Stimulated activated CD4-positive, alpha-beta T cell treated with anti-CD3 and anti-CD28 coated beads, Interleukin-2, amount 100 ng/mL, for 4 hours (primary cell): ENCODE results near the gene TBC1D3B.
"Not testable (repeated sequence)": the region's sequence is repeated elsewhere in the genome, so short reads cannot be mapped to it uniquely, and the experiment has no call there.

Source experiments
- DNase-seq: peaks from one replicate; pipeline ENCODE4 v3.0.0-alpha.2; 2020; ENCODE audit warnings: low read depth

Gene TBC1D3B

GRCh38 chr17:36201102-36201501 is 24.7 kb upstream of the TBC1D3B start:
- DNase-seq: not testable (repeated sequence)

DNA sequence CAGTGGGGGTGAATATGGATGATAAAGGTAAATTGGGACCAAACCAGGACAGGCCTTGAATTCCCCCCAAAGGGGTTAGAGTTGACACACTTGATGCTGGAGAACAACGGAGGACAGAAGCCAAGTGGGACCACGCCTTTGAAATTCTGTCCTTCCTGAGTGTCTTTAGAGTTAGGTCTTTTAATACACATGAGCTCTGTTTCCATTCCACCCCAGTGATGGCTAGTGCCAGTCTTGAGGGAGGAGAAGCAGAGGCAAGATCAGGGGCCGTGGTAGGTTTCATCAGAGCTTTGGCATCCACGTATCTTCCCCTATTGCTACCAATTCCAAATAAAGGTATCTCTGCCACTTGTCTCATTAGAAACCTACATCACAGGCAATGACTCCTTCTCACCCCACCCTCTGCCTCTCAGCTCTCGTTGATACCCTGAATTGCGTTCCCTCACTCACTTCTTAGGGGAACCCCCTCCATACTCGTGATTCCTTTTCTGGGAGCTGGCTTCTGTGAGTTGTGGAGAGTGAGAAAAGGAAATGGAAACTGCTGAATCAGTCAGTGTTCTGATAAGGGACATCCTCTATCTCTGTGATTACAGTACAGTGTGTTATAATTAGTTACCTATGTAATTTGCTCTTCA is 22.5 kb upstream of the TBC1D3B start:
- DNase-seq: no peak

DNA sequence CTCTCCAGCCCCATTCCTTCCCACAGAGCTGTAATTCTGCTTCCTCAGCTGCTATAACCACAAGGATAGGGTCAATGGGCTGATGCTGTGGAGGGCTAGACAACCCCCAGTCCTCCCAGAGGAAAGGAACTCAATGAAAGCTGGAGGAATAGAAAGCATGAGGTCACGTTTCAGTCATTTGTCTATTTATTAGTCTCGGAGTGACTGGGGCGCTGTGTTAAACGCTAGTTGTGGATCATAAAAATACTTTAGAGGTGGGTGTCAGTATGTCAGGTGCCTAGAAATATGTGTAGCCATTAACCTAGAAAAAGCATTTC is 20.9 kb upstream of the TBC1D3B start:
- DNase-seq: no peak

GRCh38 chr17:36196131-36196486 is 19.7 kb upstream of the TBC1D3B start:
- no peak for DNase-seq

DNA sequence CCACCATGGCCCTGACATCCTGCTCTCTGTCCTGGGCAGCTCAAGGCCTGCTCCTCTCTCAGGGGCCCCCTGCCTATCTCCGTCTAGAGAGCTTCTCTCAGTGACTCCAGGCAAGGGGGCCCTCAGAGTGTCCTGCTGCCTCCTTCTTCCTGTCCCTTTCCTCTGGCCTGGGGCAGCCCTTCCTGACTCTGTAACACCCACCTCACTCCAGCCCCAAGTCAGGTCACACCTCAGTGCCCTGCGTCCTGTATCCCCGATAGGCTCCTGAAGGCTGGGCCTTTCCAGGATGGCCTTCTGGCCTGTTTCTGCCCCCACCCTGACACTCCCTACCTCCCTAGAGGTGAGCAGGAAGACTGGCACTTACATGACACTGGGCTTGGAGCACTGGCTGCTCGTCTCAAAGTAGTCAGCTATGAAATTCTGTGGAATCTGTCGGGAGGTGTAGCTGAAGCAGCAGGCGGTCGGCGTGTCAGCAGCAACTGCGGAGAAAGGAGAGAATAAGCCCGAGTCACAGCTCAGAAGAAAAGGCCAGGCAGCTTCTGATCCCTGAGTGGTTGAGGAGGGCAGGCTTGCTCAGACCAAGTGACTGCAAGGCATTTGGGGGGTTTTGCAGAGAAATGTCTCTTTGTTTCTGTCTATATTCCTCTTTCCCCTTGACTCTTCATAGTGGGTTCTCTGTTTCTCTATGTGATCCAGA is 19.1 kb upstream of the TBC1D3B start:
- DNase-seq: no peak

DNA sequence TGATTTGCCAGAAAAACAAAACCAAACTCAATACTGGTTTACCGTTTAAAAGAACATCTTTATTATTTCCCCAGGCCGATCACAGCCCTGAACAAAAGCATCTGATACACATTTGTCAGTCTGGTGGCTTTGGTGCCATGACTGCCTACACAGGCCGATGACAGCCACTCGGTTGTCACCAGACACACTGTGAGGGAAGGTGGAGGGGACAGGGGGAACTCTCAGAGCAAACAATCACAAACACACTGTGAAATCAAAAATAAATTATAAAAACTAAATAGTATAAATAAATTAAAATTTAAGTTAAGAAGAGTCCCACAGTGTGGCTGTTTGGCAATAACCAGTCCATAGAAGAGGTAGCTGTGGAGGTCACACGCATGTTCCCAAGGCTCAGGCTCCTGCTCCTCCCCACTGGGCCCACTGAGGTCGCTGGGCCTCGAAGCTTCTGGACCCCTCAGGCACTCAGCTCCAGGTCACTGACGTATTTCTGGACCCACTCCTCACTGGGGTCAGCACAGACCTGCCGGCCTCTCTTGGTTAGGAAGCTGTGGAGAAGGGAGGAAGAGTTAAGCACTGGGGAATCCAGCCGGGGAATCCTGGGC is 18.5 kb upstream of the TBC1D3B start:
- DNase-seq: not testable (repeated sequence)

DNA sequence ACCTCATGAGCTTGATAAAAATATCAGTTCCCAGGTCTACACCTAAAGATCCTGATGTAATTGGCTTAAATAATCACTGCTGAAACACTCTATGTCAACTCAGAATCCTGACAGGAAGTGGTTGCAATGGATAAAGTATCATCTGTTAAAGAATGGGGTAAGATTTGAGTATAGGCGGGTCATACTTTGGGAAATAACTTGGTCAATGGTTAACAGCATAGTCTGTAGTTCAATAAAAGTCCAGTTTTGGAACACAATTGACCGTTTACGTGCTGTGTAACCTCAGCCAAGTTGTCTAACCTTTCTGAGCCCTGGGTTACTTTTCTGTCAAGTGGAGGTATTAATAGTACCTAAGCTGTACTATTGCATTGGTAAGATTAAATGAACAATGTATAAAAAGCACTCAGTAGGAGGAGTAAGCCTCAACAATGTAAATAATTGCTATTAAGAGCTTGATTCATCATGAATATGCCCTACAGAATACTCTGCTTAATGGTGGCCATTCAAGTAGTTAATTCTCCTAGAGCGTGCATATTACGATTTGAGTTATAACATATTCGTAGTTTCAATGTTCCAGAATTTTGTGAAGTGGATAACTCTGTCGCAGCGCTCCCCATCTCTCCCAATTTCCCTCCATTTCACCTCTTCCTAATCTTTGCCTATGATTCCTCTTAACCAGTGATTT is 17.9 kb upstream of the TBC1D3B start:
- not testable (repeated sequence) for DNase-seq

DNA sequence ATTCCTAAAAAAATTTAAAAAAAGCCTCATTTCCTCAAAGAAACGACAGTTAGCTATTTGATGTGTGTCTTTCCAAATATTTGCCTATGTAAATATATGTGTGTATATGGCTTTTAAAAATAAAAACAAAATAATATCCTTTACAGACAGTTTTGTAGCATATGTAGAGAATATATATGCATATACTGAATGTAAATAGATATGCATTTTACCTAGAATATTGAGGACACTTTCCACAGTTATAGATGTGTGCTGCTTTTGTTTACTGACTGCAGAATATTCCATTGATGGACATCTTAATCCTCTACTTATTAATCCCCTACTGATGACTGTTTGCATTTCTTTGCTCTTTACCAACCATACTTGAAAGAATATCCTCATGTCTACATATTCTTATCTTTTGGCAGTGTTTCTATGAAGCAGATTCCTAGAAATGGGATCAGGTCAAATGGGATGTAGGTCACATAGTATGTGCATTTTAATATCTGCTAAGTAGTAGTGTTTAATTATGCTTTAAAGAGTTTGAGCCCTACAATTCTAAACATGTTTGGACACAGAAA is 16.9 kb upstream of the TBC1D3B start:
- DNase-seq: no peak

DNA sequence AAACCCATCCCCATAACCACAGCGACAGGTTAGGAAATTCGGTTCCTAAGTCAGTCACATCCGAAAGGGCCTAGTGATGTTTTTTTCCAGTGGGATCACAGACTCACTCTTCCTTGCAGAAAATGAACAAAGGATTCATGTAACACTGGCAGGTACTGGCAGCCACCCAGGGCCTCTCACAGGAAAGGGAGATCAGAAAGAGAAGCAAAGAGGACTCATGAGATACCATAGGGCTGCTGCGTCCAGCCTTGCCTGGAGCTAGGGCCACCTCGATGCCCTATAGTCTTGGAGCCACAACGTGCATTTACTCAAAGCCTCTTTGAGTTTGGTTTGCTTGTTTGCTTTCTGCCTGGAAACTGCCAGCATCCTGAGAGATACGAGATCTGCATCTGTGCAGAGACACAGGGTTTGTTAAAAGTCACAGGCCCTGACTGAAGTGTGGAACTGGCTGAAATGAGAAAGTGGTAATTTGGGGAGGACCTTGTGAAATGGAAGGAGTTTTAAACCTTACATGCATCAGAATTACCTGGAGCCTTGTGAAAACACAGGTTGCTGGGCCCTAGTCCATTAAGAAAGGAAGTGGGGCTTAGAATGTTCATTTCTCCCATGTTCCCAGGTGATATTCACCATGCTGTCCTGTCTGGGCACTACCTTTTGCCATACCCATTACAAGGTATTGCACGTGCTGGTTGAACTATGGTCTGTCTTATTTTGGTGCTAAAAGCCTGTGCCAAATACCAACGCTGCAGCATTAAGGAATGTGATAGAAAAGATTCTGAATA is 14.3 kb upstream of the TBC1D3B start:
- not testable (repeated sequence) for DNase-seq

GRCh38 chr17:36189993-36190392 is 13.6 kb upstream of the TBC1D3B start:
- not testable (repeated sequence) for DNase-seq

GRCh38 chr17:36188891-36189306 is 12.5 kb upstream of the TBC1D3B start:
- no peak for DNase-seq

DNA sequence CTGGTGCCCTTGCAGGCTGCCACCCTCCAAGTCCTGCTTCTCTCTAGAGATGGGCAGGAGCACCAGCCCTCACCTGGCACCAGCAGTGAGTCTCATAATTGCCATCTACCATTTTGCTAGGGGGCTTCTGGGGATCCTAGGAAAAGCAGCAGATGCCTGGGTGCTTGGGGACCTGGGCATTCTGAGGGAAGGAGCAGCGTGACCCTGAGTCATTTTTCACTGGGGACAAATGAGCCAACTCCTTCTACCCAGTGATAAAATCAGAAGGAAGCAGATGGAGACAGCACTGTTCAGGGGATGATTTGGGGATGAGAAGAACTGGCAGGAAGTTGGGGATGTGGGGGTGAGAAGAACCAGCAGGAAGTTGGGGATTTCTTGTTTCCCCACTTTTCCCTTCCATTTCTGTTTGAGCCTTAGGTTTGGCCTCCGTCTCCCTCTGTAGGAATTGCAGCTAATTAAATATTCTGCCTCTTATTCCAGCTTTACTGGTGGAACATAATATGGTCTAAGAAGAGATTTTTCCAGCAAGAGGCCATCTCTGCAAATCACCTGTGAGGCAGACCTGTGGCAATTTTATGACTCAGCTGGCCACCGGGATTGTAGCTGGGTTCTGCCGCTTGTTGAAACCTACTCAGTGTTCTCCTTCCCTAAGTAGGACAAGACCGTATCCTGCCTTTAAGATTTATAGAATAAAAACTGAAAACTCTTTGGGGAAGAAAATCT is 11.7 kb upstream of the TBC1D3B start:
- DNase-seq: not testable (repeated sequence)

GRCh38 chr17:36186810-36187763 is 10.7 kb upstream of the TBC1D3B start:
- DNase-seq: not testable (repeated sequence)

DNA sequence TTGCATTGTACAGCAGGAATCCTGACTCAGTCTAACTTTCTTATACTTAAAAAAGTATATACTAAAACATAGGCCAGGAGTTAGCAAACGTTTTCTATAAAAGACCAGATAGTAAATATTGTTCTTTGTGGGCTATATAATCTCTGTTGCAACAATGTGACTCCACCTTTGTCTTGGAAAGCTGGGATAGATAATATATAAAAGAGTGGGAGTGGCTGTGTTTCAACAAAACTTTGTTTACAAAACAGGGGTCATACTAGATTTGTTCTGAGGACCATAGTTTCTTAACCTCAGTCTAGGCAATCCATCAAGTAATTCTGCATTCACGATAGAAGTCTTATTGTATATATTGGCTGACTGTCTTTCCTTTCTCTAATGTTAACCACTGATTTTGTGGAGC is 9.0 kb upstream of the TBC1D3B start:
- DNase-seq: no peak

DNA sequence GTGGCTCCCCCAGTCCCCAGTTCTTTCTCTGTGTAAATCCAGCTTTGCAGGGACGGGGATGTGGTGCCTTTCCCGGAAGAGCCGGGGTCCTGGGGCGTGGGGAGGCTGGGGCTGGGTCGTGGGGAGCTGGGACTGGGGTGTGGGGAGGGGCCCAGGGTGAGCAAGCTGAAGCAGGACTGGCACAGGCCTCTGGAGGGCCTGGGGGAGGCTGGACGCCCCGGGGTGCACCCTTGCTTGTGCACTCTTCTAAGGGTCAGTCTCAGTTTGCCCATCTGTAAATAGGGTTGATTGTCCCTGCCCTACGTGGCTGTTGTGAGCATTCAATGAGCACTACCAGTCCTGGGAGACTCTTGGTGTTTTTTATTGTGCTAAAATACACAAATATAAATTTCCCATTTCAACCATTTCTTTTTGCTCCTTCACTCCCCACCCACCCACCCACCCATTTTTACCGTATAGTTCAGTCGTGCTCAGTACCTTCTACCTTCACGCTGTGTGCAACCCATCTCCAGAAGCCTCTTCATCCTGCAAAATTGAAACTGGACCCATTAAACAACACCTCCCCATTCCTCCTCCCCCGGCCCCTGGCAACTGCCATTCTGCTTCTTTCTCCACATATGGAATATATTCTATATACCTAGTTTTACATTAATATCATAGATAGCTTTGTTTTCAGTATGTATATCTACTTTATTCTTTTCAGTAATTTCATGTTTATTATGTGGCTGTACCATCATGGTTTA is 7.8 kb upstream of the TBC1D3B start:
- DNase-seq: no peak

DNA sequence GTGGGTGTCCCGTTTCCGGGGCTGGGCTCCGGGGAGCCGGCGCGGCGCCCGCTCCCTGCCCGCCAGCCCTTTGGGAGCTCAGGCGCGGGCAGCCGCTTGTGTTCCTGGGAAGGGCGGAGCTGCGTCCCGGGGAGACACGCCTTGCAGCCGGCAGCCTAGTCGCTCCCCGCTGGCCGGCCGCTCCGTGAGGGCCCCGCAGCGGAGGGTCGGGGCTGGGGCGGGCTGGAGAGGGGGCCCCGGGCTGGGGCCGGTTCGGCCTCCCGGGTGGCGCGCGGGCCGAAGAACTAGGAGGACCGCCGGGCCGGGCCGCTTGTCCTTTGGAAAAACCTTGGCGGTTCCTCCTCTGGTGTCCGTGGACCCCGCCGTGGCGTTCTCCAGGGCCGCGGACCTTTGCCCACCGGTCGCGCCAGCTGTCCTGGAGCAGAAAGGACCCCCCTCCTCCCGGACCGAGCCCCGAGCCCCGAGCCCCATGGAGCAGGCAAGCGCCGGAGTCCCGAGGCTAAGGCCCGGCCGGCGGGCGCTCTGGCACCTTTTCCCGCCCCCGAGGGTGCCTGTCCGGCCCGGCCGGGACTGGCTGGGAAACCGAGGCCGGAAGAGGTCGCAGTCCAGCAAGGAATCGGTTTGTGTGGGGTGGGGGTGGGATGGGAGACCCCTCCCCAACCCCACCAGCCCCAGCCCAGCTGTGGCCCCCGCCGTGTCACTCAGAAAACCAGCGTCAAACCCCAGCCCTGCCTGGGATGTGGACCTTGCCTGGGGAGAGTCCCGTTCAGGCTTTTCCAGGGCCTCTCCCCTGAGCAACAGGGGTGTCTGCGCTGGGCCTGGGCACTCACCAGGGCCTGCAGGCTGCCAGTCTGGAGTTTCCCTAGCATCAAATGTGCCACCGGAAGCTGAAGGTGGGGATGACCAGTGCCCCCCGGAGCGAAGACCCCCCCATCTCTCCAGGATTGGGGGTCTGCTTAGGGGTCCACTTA is 6.8 kb upstream of the TBC1D3B start:
- DNase-seq: no peak

- no peak for DNase-seq
Observed at GRCh38 chr17:36182176-36183000, 6.0 kb upstream of the TBC1D3B start.
